NB4 (cell line): ENCODE data around the gene PNCK.

Experiments used
- DNase-seq: peaks from one replicate; pipeline ENCODE4 v3.0.0; 2010; ENCODE audit warnings: low read depth
- H3K4me3 ChIP-seq: one replicate; pipeline ENCODE4 v1.5.1; 2011; ENCODE audit warnings: mild to moderate bottlenecking, low read depth, low read length, moderate library complexity
- MYC ChIP-seq: IDR thresholded peaks from 2 replicates; pipeline ENCODE4 v1.6.1; 2011; ENCODE audit warnings: low read depth, low read length
- POLR2A ChIP-seq: IDR thresholded peaks from 2 replicates; pipeline ENCODE4 v1.6.1; 2011; ENCODE audit warnings: mild to moderate bottlenecking; ENCODE audit not compliant: insufficient read length; ENCODE audit errors: extremely low read depth
- TF ChIP-seq, protein P1 (sequence below): IDR thresholded peaks from one replicate; pipeline ENCODE4 v1.5.1; 2012; ENCODE audit warnings: low read depth, low read length
- TF ChIP-seq, protein P2 (sequence below): IDR thresholded peaks from 2 replicates; pipeline ENCODE4 v1.6.1; 2011; ENCODE audit warnings: low read depth, low read length

Gene PNCK

DNA sequence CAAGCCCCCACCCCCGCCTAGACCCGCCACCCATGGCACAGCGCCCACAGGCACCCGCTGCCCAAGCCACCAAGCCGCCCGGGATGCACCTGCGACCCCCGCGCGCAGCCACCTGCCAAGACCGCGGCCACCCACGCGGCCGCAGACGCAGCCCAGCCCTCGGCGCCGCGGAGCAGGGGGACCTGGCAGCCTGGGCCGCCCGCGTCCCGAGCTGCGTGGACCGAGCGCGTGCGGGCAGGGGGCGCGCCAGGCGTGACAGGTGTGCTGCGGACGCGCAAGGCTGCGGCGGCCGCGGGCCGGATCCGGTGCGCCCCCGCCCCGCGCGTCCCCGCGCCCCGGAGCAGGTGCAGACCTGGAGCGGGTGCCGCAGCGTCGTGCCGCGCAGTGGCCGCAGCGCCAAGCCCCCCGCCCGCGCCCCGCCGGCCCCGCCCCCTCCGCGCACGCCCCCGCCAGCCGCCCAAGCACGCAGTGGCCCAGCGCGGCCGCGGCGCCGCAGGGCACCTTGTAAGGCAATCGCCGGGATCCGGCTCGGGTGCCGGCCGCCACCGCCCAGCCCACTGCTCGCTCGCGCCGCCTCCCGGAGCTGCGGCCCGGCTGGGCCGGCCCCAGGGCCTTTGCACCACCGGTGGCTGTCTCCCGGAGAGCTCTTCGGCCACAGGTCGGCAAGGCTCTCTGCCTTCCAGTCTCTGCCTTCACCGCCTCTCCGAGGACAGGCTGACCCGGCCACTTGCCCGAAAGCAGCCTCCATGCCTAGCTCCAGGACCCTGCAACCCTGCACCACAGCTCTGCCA lies at the start of gene PNCK:
Gene PNCK (minus strand): TSS at position 386 of the 791 bp plus-strand sequence. CDS start 737 bp downstream, outside the sequence.
- TF ChIP-seq POLR2A (no peak), MYC (no peak)
- TF ChIP-seq, protein P1, sequence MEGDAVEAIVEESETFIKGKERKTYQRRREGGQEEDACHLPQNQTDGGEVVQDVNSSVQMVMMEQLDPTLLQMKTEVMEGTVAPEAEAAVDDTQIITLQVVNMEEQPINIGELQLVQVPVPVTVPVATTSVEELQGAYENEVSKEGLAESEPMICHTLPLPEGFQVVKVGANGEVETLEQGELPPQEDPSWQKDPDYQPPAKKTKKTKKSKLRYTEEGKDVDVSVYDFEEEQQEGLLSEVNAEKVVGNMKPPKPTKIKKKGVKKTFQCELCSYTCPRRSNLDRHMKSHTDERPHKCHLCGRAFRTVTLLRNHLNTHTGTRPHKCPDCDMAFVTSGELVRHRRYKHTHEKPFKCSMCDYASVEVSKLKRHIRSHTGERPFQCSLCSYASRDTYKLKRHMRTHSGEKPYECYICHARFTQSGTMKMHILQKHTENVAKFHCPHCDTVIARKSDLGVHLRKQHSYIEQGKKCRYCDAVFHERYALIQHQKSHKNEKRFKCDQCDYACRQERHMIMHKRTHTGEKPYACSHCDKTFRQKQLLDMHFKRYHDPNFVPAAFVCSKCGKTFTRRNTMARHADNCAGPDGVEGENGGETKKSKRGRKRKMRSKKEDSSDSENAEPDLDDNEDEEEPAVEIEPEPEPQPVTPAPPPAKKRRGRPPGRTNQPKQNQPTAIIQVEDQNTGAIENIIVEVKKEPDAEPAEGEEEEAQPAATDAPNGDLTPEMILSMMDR = no peak
- no peak within 1 kb of the TSS for H3K4me3 ChIP-seq
- DNase-seq = no peak

DNA sequence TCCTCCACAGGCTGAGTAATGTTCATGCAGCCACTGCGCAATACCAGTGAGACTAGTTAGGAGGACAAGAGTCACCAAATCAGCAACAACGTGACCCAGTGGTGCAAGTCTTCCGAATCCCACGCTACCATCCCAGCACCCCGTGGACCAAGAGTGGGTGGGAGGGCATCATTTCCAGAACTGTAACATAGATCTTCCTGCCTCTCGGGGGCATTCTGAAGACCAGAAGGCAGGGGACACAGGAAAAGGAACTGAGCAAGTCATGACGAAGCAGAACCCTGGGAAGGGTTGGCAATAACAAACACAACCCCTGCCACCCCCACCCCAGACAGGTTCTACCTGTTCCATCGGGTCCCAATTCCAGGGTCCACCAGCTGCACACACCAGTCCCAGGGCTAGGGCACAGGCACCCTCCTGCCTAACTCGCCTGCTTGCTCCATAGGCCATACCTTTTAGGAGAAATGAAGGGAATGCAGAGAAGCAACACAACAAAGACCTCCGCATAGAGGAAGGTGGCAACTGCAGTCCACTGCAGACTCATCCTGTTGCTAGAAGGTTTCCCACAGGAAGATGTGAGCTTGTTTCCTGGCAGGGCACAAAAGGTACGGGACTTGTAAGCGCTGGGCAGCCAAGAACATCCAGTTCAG lies 49.2 kb upstream of the PNCK start:
- peak; percentile 53 for DNase-seq
- H3K4me3 ChIP-seq = peak overlapping the region; percentile 92
- TF ChIP-seq, protein P1 = no peak
- no peak for TF ChIP-seq MYC
- TF ChIP-seq, protein P2, sequence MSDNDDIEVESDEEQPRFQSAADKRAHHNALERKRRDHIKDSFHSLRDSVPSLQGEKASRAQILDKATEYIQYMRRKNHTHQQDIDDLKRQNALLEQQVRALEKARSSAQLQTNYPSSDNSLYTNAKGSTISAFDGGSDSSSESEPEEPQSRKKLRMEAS = no peak
- no peak for TF ChIP-seq POLR2A

DNA sequence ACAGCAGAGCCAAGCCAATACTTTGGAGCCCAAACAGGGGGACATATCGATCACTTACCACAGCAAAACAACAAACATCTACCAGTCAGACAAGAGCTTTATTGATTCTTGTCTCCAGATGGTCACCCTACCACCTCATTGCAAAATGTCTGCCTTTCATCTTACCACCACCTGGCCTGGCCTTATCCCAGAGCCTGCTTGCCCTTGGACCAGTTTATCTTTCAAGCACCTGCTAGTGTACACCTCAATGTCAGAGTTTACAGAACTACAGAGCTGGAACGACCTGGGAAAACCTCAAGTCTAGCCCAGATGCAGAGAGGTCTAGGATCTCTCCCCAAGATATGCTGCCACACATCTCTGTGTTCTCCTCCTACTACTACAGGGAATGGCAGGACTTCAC lies 46.1 kb upstream of the PNCK start:
- H3K4me3 ChIP-seq = no peak overlapping the region
- no peak for TF ChIP-seq POLR2A
- TF ChIP-seq, protein P2 = no peak
- TF ChIP-seq, protein P1 = no peak
- no peak for TF ChIP-seq MYC
- no peak for DNase-seq

DNA sequence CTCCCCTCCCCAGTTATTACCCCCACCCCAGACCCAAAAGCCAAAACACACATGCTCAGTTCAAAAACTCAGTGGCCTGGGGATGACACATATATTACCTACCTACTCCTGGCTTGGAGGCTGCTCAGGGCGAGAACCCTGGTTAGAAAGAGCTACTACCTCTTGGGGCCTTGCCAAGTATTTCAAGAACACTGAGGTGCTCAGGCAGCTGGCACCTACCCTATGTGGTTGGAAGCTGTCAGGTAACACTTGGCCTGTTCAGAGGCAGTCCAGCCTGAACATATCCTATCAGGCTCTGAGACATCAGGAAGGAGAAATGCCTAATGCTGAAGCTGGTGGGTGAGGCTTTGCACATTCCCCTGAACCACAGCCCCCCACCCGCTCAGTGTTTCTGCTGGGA lies 45.6 kb upstream of the PNCK start:
- no peak for DNase-seq
- TF ChIP-seq MYC (no peak), POLR2A (no peak)
- TF ChIP-seq, protein P2 = no peak
- TF ChIP-seq, protein P1 = no peak
- no peak overlapping the region for H3K4me3 ChIP-seq

DNA sequence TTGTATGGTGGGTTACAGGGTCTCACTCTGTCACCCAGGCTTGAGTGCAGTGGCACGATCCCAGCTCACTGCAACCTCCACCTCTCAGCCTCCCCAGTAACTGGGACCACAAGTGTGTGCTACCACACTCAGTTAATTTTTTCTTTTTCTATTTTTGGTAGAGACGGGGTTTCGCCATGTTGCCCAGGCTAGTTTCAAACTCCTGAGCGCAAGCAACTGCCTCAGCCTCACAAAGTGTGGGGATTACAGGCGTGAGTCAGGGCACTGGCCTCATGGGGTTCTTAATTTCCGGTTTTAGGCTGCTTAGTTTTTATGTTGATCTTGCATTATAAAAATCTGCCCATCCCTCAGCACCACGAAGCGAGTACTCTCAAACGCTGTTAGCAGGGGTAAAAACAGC lies 43.8 kb upstream of the PNCK start:
- no peak overlapping the region for H3K4me3 ChIP-seq
- DNase-seq = no peak
- TF ChIP-seq, protein P1 = no peak
- TF ChIP-seq, protein P2 = no peak
- TF ChIP-seq MYC (no peak), POLR2A (no peak)
